ENCODE data around the gene IMPDH2.

Gene IMPDH2

GRCh38 chr3:49005303-49005680 is 23.9 kb downstream of the IMPDH2 start:
- no peak for DNase-seq

- no peak for DNase-seq
These were observed 24.6 kb downstream of the IMPDH2 start for GRCh38 chr3:49004352-49005302.

GRCh38 chr3:49001155-49001554 is 28.0 kb downstream of the IMPDH2 start:
- no peak for DNase-seq

- DNase-seq: no peak
These were observed 29.9 kb downstream of the IMPDH2 start for GRCh38 chr3:48999085-48999858.

- DNase-seq: no peak
These were observed 31.2 kb downstream of the IMPDH2 start for GRCh38 chr3:48997714-48998637.

- no peak for DNase-seq
These were observed 32.0 kb downstream of the IMPDH2 start for GRCh38 chr3:48997102-48997635.

- no peak for DNase-seq
These were observed 32.6 kb downstream of the IMPDH2 start for GRCh38 chr3:48996640-48997039.

GRCh38 chr3:48993834-48994233 is 35.4 kb downstream of the IMPDH2 start:
- DNase-seq: no peak

- DNase-seq: no peak
These were observed 37.2 kb downstream of the IMPDH2 start for GRCh38 chr3:48991851-48992545.

GRCh38 chr3:48990636-48991469 is 38.3 kb downstream of the IMPDH2 start:
- no peak for DNase-seq

GRCh38 chr3:48989796-48990635 is 39.2 kb downstream of the IMPDH2 start, which contains the start of gene P4HTM:
P4HTM (plus strand) TSS chr3:48990241; CDS start chr3:48990257, 16 bp downstream.
- DNase-seq: no peak

GRCh38 chr3:48989126-48989795 is 39.9 kb downstream of the IMPDH2 start:
- DNase-seq: no peak

GRCh38 chr3:48985831-48986376 is 43.3 kb downstream of the IMPDH2 start:
- DNase-seq: no peak

- DNase-seq: no peak
These were observed 44.5 kb downstream of the IMPDH2 start for GRCh38 chr3:48984663-48985062.

- no peak for DNase-seq
These were observed 46.1 kb downstream of the IMPDH2 start for GRCh38 chr3:48983096-48983495.

GRCh38 chr3:48982686-48983085 is 46.5 kb downstream of the IMPDH2 start:
- DNase-seq: no peak

- no peak for DNase-seq
These were observed 47.2 kb downstream of the IMPDH2 start for GRCh38 chr3:48982016-48982415.

- DNase-seq: no peak
These were observed 48.9 kb downstream of the IMPDH2 start for GRCh38 chr3:48980295-48980694.

GRCh38 chr3:48979451-48979850 is 49.7 kb downstream of the IMPDH2 start:
- DNase-seq: no peak

All from NCI-H1694 treated with DMSO at 0.1 percent for 48 hours (cell line).